Measurements from ENCODE around the gene ATP1A4.
A peak's percentile ranks its signal among the peaks of the same experiment; 100 is the strongest.

The ATP1A4 gene

DNA sequence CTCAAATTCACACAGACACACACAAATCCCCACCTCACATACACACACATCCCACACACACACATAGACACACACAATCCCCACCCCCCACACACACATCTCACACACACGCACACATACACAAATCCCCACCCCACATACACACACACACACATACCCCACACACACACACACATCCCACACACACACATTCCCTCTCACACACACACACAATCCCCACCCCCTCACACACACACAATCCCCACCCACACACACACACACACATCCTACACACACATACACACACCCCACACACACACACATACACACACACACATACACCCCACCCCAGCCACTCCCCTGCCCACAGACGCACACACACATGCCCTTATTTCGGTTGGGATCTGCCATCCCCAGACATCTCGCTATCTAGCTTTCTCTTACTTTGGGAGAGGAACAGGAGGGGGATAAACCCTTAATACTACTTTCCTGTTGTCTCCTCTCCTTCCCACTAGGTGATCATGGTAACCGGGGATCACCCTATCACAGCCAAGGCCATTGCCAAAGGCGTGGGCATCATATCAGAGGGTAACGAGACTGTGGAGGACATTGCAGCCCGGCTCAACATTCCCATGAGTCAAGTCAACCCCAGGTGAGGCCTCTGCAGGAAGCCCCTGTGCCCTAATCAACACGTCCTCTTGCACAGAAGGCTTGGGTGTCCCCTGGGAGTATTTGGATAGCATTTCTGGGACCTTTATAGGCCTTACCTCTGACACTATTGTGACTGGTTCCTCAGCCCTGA lies 17.2 kb upstream of the ATP1A4 start:
- H3K4me3 ChIP-seq (ENCODE audit: low read depth, low read length), result no peak overlapping the region
- TF ChIP-seq, protein P1, sequence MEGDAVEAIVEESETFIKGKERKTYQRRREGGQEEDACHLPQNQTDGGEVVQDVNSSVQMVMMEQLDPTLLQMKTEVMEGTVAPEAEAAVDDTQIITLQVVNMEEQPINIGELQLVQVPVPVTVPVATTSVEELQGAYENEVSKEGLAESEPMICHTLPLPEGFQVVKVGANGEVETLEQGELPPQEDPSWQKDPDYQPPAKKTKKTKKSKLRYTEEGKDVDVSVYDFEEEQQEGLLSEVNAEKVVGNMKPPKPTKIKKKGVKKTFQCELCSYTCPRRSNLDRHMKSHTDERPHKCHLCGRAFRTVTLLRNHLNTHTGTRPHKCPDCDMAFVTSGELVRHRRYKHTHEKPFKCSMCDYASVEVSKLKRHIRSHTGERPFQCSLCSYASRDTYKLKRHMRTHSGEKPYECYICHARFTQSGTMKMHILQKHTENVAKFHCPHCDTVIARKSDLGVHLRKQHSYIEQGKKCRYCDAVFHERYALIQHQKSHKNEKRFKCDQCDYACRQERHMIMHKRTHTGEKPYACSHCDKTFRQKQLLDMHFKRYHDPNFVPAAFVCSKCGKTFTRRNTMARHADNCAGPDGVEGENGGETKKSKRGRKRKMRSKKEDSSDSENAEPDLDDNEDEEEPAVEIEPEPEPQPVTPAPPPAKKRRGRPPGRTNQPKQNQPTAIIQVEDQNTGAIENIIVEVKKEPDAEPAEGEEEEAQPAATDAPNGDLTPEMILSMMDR (conservative IDR thresholded peaks at IDR 0.05; ENCODE audit: low read depth, low read length), result no peak
- no peak for DNase-seq (ENCODE audit: low read depth)

DNA sequence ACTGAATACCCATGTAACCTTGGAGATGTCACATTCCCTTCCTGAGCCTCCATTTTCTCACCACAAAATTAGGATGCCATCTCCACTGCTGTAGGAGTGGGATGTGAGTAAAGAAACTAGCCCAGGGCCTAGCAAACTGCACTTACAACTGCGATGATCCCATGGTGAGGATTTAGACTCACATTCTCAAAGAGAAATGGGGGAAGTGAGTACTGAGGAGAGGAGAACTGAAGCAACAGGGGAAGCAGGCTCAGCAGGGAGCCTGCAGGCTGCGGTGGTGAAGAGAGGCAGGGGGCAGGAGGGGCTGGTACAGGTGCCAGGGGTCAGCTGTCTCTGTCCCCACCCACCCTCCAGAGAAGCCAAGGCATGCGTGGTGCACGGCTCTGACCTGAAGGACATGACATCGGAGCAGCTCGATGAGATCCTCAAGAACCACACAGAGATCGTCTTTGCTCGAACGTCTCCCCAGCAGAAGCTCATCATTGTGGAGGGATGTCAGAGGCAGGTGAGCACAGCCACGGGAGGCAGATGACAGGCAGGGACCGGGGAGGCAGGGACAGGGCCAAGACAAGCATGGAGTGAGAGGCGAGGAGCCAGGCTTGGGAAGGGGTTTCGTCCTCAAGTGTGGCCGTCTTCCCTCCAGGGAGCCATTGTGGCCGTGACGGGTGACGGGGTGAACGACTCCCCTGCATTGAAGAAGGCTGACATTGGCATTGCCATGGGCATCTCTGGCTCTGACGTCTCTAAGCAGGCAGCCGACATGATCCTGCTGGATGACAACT lies 16.4 kb upstream of the ATP1A4 start:
- DNase-seq (ENCODE audit: low read depth), result peak; percentile 14
- no peak overlapping the region for H3K4me3 ChIP-seq (ENCODE audit: low read depth, low read length)
- TF ChIP-seq, protein P1 (conservative IDR thresholded peaks at IDR 0.05; ENCODE audit: low read depth, low read length), result no peak

DNA sequence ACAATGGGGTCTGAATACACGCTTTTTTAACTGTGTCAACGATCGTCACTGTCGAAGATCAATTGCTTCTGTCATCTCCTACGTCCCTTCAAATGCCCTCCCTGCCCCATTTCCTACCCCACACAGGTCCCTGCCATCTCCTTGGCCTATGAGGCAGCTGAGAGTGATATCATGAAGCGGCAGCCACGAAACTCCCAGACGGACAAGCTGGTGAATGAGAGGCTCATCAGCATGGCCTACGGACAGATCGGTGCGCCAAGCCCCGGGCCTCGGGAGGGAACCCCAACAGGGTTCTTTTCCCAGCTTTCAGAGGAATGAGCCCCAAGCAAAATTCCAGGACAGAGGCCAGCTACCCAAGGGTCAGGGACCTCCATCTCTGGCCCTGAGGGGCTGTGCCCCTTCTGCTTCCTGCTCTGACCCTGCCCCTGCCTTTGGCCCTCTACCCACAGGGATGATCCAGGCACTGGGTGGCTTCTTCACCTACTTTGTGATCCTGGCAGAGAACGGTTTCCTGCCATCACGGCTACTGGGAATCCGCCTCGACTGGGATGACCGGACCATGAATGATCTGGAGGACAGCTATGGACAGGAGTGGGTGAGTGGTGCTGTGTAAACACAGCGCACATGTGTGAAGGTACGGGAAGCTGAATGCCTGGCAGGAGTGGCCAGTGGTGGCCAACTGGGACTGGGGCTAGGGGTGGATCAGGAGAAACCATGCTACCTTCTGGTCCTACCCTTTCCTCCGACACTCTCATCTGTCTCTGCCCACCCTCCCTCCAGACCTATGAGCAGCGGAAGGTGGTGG lies 15.1 kb upstream of the ATP1A4 start:
- TF ChIP-seq, protein P1 (conservative IDR thresholded peaks at IDR 0.05; ENCODE audit: low read depth, low read length), result no peak
- no peak overlapping the region for H3K4me3 ChIP-seq (ENCODE audit: low read depth, low read length)
- DNase-seq (ENCODE audit: low read depth), result no peak

DNA sequence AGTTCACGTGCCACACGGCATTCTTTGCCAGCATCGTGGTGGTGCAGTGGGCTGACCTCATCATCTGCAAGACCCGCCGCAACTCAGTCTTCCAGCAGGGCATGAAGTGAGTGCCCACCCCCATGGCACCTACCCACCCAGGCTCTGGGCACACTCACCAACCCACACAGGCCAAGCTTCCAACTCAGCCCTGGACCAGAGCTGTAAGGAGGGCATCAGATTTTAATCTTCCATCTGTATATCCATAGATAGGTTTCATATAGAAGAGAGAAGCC lies 14.5 kb upstream of the ATP1A4 start:
- no peak for DNase-seq (ENCODE audit: low read depth)
- TF ChIP-seq, protein P1 (conservative IDR thresholded peaks at IDR 0.05; ENCODE audit: low read depth, low read length), result no peak
- H3K4me3 ChIP-seq (ENCODE audit: low read depth, low read length), result no peak overlapping the region

DNA sequence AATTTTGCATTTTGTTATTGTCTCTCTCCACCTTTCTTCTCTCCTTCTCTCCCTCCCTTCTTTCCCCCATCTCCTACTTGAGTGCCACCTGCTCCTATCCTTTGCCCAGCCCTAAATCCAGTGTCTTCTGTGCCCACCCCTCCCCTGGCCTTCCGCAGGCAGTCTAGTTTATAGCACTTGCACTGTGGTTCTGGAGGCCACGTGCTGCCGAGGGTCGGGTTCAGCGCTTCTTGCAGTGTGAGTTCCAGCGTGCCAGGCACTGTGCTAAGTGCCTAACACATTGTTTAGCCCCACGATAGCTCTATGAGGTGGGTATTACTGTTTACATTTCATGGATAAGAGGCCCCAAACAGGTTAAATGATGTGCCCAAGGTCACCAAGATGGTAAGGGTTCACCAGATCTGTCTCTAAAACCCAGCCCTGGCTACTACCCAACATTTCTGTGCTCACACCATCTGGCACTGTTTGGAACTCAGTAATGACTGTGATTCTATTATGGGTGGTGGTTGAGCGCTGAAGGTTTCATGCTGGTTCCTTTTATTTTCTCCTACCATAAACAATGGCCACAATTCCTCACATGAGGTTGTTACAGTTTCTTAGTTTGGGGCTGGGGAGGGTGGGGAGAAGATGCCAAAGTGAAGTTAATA lies 14.1 kb upstream of the ATP1A4 start:
- TF ChIP-seq, protein P1 (conservative IDR thresholded peaks at IDR 0.05; ENCODE audit: low read depth, low read length), result no peak
- no peak for DNase-seq (ENCODE audit: low read depth)
- no peak overlapping the region for H3K4me3 ChIP-seq (ENCODE audit: low read depth, low read length)

DNA sequence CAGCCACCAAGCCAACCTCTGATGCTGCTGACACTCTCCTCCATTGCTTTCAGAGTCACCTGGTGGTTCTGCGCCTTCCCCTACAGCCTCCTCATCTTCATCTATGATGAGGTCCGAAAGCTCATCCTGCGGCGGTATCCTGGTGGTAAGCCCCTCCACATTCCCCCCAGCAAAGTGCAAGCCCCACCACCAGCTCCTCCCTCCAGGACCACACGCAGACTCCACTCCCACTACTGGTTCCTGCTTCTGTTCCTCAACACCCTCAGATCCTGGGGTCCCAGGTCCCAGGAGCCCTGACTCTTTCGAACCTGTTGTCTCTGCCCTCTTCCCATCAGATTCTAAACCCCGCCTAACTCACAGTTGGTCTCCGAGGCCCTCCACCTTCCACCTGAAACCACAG lies 11.6 kb upstream of the ATP1A4 start:
- no peak overlapping the region for H3K4me3 ChIP-seq (ENCODE audit: low read depth, low read length)
- TF ChIP-seq, protein P1 (conservative IDR thresholded peaks at IDR 0.05; ENCODE audit: low read depth, low read length), result no peak
- DNase-seq (ENCODE audit: low read depth), result no peak

Data from choroid plexus epithelial cell (primary cell).